Glutamatergic neuron (in vitro differentiated cells): Measurements from ENCODE around the gene FNTB. TPM values are rescaled to one million over a fixed set of nuclear protein-coding genes. Genes with fewer than 3 reads are reported as not detected.

Experiments
- DNase-seq: peaks from one replicate; pipeline ENCODE4 v3.0.0; 2022
- H3K27ac Mint-ChIP-seq: one replicate; pipeline ENCODE4 v1.8.0; 2020; ENCODE audit warnings: mild to moderate bottlenecking, mixed read lengths, inconsistent platforms; ENCODE audit not compliant: unreplicated experiment
- H3K27me3 Mint-ChIP-seq: one replicate; pipeline ENCODE4 v1.8.0; 2020; ENCODE audit warnings: mild to moderate bottlenecking, moderate library complexity, mixed read lengths, inconsistent platforms; ENCODE audit not compliant: unreplicated experiment
- H3K36me3 Mint-ChIP-seq: one replicate; pipeline ENCODE4 v1.8.0; 2020; ENCODE audit warnings: mild to moderate bottlenecking, mixed read lengths, inconsistent platforms; ENCODE audit not compliant: unreplicated experiment
- H3K4me1 Mint-ChIP-seq: one replicate; pipeline ENCODE4 v1.8.0; 2020; ENCODE audit warnings: mild to moderate bottlenecking, low read depth, mixed read lengths, inconsistent platforms; ENCODE audit not compliant: unreplicated experiment
- H3K4me3 Mint-ChIP-seq: one replicate; pipeline ENCODE4 v1.8.0; 2020; ENCODE audit warnings: mild to moderate bottlenecking, mixed read lengths, inconsistent platforms; ENCODE audit not compliant: unreplicated experiment
- H3K9me3 Mint-ChIP-seq: one replicate; pipeline ENCODE4 v1.8.0; 2020; ENCODE audit warnings: mild to moderate bottlenecking, moderate library complexity, mixed read lengths, inconsistent platforms; ENCODE audit not compliant: unreplicated experiment
- total RNA-seq: library from RNA; stranded (reverse); fragmentation: NEBNext Ultra II Directional; extraction: Animal tissue kit (Norgen Biotek cat#: 25700); gene quantifications from one replicate; pipeline ENCODE4 v1.2.1, GENCODE V29; 2021; ENCODE audit not compliant: unreplicated experiment
- TF ChIP-seq, protein P1 (sequence below): fragments of 200-600 bp; sonication (generic); IDR thresholded peaks from one replicate; pipeline ENCODE4 v1.5.0; 2021; ENCODE audit not compliant: partially characterized antibody, unreplicated experiment

The FNTB gene
- total RNA-seq, 1 donor from 2014 or later: 15.2 TPM

DNA sequence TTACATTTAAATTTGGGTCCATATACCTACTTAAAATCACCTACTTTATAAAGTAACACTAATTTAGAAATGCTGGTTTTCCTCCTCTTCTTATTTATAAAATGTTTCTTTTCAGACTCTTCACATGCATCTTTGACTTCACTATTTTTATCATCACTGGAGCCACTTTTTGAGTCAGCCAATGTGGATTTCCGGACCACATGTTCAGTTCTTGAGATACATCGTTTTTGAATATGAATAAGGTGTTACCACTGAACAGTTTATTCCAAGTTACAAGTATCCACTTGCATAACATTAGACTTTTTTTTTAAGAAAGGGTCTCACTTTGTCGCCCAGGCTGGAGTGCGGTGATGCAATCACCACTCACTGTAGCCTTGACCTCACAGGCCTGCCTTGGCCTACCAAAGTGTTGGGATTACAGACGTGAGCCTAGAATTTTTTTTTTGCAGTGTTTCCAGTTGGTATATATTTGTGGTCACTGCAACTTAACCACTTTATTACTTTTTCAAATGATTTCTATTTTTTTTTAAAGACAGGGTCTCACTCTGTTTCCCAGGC, 5.7 kb downstream of the FNTB start:
- TF ChIP-seq, protein P1, sequence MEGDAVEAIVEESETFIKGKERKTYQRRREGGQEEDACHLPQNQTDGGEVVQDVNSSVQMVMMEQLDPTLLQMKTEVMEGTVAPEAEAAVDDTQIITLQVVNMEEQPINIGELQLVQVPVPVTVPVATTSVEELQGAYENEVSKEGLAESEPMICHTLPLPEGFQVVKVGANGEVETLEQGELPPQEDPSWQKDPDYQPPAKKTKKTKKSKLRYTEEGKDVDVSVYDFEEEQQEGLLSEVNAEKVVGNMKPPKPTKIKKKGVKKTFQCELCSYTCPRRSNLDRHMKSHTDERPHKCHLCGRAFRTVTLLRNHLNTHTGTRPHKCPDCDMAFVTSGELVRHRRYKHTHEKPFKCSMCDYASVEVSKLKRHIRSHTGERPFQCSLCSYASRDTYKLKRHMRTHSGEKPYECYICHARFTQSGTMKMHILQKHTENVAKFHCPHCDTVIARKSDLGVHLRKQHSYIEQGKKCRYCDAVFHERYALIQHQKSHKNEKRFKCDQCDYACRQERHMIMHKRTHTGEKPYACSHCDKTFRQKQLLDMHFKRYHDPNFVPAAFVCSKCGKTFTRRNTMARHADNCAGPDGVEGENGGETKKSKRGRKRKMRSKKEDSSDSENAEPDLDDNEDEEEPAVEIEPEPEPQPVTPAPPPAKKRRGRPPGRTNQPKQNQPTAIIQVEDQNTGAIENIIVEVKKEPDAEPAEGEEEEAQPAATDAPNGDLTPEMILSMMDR: no peak
- DNase-seq: no peak
- Mint-ChIP-seq H3K4me1 (no peaks in the 10 kb centered on the region), H3K4me3 (no peak overlapping the region), H3K9me3 (peaks cover 4% of the 10 kb centered on the region), H3K36me3 (no peaks in the 10 kb centered on the region), H3K27me3 (no peaks in the 10 kb centered on the region), H3K27ac (no peak overlapping the region)

DNA sequence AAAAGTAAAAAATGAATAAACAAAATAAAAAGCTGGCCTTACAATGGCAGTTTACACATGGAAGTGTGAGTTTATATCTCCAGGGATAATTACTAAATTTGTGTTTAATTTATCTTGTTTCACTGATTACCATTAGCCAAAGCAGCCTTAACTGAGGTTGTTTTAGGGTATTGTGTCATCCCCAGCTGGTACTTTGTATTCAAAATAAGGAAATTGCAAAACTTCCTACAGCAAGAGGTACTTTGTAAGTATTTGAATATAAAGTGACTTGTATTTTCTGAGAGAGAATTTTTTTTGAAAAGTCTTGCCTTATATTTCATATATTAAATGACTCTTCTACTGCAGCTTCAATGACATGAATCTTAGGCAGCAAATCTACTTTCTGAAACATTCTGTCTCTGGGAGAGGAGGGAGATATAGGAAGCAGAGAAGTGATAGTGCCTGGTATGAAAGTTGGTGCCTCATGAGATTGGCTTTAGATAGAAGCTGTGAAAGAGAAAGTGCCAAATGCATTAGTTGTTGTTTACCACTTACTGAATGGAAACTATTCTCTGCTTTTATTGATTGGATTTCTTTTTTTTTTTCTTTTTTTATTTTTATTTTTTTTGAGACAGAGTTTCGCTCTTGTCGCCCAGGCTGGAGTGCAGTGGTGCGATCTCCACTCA, 6.7 kb downstream of the FNTB start:
- H3K27me3 Mint-ChIP-seq: no peaks in the 10 kb centered on the region
- no peaks in the 10 kb centered on the region for H3K4me1 Mint-ChIP-seq
- H3K36me3 Mint-ChIP-seq: no peaks in the 10 kb centered on the region
- no peak overlapping the region for H3K4me3 Mint-ChIP-seq
- DNase-seq: no peak
- H3K9me3 Mint-ChIP-seq: peaks cover 3% of the 10 kb centered on the region
- no peak overlapping the region for H3K27ac Mint-ChIP-seq
- TF ChIP-seq, protein P1: no peak

DNA sequence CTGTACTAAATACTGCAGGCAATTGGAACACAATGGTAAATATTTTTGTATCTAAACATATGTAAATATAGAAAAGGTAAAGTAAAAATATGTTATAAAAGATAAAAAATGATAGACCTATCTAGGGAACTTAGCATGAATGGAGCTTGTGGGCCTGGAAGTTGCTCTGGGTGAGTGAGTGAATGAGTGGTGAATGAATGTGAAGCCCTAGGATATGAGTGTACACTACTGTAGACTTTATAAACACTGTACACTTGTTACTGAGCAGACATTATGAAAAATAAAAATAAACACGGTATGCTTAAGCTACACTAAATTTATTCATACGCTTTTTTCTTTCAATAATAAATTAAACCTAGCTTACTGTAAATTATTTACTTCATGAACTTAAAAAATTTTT, 7.8 kb downstream of the FNTB start:
- Mint-ChIP-seq H3K9me3 (peaks cover 3% of the 10 kb centered on the region), H3K36me3 (no peaks in the 10 kb centered on the region), H3K4me1 (no peaks in the 10 kb centered on the region), H3K27ac (no peak overlapping the region), H3K27me3 (no peaks in the 10 kb centered on the region), H3K4me3 (no peak overlapping the region)
- TF ChIP-seq, protein P1: no peak
- DNase-seq: no peak

DNA sequence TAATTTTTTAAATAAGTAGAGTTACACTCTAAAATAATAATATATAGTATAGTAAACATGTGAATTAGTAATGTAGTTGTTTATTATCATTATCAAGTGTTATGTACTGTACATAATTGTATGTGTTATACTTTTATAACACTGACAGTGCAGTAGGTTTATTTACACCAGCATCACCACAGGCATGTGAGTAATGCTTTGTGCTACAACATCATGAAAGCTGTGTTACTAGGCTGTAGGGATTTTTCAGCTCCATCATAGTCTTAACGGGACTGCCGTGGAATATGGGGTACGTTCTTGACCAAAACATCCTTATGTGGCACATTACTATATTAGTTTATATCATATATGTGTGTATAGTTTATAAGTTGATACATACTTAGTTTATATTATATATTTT, 8.6 kb downstream of the FNTB start:
- Mint-ChIP-seq H3K36me3 (no peaks in the 10 kb centered on the region), H3K27ac (no peak overlapping the region), H3K27me3 (no peaks in the 10 kb centered on the region), H3K4me3 (no peak overlapping the region), H3K9me3 (peaks cover 5% of the 10 kb centered on the region), H3K4me1 (no peaks in the 10 kb centered on the region)
- TF ChIP-seq, protein P1: no peak
- DNase-seq: no peak

DNA sequence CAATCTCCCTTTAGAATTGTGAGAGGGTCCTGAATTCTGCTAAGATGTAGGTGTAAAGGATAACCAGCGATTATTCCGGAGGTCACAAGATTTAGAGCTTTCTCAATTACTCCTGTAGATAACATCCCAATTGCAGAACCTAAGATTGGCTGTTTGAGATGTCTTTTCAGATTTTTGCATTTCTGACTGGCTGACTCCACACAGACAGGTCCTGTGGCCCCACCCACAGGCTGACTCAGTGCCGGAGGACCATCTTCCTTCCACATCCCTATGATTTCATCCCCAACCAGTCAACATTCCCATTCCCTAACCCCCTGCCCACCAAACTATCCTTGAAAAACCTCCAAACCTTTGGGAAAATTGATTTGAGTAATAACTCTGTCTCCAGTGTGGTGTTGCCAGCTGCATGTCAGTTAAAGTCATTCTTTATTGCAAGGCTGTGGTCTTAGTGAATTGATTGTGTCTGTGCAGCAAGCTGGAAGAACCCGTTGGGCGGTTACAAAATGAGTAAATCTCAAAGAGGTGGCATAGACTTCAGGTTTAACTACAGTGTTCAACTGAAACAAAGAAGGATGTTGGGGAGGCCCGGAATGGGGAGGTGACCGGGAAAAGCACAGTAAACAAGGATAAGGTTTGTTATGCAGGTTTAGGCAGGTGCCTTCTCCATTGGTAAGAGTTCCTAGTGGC, 10.6 kb downstream of the FNTB start:
- Mint-ChIP-seq H3K27me3 (no peaks in the 10 kb centered on the region), H3K9me3 (peaks cover 3% of the 10 kb centered on the region), H3K4me1 (no peaks in the 10 kb centered on the region), H3K27ac (no peak overlapping the region), H3K4me3 (no peak overlapping the region), H3K36me3 (no peaks in the 10 kb centered on the region)
- DNase-seq: no peak
- TF ChIP-seq, protein P1: no peak
